SIG-M5 (cell line): ENCODE measurements around the gene CPA4.

Experiments used
- DNase-seq: peaks from one replicate; lab custom pipeline; 2025; lab: John Stamatoyannopoulos, UW

The CPA4 gene

DNA sequence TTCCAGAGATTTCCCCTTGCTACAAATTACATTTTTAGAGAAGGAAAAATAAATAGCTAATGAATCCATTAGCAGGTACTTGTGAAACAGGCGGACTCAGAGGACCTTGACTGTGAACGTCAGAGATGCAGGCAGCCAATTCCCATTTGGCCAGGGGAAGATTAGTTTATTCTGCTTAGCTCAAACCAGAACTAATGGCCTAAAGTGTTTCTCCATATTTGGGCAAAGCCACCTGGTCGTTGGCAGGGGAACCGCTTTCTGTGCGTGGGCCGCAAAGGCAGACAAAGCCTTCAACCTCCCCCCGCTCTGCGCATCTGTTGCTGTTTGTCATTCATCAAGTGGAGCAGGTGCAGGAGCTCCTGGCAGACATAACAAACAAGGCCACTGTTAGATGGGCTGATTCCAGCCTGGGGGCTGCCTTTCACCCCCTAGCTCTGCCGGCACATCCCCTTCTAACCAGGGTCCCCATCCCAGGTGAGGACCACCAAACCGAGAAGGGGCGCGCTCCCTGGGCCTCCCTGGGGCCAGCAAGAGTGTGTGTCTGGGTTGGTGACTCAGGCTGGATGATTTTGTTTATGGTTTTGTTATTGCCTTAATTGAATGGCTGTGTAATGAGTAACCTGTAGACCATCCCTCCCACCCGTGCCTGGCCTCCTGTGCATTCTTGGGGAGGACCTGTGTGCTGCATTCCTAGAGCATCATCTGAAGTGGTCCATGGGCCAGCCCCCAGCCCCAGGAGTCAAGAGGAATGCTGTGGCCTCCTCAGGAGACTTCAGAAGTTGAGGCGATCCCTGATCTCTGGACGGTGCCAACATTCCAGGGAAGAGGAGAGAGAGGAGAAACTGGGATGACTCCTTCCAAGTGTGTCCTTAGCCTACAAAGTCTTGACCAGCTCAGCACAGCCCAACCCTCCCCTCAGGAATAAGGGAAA, 72.8 kb downstream of the CPA4 start:
- DNase-seq = no peak

DNA sequence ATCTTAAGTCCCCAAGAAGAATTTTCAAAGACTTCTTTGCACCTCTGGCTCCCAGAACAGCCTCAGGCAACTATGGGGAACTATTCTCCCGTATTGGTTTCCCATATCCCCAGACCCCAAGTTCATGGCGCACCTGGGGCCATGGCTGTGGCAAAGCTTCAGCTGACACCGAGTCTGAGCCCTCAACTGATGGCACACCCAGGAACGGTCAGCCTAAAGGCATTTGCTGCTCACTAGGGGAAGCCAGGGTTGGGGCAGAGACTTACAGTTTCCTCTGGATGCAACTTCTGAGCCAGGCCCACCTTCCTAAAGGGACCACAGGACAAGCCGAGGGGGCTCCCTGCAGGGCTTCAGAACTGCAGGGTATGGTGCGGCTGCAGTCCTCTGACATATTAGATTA, 73.6 kb downstream of the CPA4 start:
- no peak for DNase-seq

DNA sequence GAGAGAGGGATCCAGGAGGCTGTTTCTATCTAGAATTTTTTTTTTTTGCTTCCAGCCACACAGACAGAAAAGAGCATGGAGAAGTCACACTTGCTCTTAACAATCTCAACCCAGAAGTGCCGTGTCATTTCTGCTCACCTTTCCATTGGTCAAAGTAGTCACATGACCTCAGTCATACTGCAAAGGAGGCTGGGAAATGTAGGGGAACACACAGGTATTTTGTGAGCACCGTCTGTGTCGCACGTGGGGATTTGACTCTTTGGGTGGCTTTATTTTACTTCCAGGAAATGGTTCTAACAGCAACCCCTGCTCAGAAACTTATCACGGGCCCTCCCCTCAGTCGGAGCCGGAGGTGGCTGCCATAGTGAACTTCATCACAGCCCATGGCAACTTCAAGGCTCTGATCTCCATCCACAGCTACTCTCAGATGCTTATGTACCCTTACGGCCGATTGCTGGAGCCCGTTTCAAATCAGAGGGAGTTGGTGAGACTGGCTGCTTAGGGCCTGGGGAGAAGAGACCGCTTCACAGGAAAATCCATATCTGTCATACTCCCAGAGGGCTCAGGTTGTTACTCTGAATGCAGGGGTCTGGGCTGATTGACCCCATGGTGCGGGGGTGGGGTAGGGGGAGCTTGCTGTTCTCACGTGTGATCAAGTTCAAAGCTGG, 74.3 kb downstream of the CPA4 start:
- no peak for DNase-seq

DNA sequence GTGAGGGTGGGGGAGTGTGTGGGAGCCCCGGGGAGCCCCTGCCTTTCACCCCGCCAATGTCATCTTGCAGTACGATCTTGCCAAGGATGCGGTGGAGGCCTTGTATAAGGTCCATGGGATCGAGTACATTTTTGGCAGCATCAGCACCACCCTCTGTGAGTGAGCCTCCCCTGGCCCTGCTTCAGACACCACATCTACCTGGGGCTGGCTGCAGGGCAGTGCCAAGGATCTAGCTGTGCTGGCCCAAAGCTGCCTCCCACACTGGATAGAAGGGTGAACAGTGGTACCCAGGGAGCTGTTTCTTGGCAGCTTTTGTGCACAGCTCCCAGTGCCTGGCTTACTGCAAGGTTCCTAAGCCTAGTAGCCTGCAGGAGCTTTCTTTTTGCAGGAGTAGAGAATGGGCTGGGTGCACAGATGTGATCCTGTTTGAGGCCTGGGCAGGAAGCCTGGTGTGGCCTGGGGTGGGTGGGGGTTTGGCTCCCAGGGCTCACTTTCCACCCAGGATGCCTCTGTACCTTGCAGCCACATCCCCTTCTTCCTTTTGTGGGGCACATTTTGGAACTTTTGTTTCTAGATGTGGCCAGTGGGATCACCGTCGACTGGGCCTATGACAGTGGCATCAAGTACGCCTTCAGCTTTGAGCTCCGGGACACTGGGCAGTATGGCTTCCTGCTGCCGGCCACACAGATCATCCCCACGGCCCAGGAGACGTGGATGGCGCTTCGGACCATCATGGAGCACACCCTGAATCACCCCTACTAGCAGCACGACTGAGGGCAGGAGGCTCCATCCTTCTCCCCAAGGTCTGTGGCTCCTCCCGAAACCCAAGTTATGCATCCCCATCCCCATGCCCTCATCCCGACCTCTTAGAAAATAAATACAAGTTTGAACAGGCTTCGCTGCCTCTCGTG, 75.1 kb downstream of the CPA4 start:
- DNase-seq = no peak

DNA sequence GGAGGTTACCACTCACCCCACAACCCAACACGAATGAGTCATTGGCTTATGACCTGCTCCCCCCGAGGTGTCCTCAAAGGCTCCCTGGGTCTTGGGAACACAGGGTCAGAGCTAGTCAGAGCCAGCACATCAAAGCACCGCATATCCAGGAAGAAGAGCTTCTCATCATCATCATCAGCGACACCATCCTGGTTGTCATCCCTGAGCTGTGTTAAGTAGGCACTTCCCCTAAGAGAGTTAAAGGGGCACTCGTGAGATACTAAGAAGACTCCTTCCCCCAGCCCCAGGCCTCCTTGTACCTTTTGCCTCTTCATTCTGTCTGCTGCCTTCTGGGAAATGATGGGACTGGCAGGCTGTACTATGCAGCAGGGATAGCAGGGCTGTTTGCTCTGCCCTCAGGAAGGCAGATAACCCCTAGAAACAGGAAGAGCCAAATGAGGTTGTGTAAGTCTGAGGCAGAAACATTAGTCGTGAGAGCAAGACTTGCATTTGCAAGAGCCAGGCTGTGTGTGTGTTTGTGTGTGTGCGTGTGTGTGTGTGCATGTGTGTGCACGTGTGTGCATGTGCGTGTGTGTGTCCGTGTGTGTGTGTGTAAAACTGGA, 76.2 kb downstream of the CPA4 start:
- no peak for DNase-seq

DNA sequence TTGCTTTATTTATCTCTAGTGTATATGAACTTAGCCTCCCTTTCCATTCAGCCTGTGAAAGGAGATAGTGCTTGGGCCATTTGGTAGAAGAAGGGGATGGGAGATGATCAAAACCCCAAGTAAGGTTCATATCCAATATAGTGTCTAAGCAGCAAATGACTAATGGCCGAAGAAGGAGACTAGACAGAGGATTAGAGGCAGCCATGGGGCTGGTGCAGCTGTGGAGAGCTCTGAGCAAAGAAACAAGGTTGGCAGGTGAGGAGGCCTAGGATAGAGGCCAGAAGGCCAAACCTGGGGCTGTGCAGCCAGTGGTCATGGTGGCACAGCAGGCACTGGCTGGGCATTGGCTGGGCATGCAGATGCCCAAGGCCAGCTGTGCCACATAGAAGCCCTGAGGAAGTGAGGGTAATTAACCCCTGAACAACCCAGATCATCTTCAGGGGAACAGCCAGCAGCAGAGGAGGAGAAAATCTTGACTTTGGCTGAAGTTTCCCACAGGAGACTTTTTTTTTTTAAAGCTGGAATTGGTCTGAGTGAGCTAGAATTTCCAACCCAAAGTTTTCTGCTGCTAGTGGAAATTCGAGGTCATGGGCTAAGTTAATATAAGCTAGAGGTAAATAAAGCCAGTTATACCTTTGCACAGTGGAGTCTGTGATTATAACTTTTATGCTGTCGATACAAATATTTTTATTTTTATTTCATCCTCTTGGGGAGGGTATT, 77.0 kb downstream of the CPA4 start:
- no peak for DNase-seq

DNA sequence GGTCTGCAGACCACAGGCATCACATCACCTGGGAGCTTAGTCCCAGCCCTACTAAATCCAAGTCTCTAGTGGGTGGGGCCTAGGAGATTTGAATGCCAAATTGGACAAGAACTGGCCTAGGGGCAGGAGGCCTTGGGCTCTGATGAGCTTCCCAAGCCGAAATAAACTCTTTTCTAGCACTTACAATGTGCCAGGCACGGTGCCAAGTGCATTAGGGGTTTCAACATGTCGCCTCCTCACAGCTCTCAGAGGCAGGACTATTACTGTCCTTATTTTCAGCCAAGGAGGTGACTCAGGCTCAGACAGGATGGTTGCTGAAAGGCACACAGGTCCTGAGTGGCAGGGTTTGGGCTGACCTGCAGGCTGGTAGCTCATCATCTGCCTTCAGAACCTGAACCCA, 78.1 kb downstream of the CPA4 start:
- DNase-seq = no peak

DNA sequence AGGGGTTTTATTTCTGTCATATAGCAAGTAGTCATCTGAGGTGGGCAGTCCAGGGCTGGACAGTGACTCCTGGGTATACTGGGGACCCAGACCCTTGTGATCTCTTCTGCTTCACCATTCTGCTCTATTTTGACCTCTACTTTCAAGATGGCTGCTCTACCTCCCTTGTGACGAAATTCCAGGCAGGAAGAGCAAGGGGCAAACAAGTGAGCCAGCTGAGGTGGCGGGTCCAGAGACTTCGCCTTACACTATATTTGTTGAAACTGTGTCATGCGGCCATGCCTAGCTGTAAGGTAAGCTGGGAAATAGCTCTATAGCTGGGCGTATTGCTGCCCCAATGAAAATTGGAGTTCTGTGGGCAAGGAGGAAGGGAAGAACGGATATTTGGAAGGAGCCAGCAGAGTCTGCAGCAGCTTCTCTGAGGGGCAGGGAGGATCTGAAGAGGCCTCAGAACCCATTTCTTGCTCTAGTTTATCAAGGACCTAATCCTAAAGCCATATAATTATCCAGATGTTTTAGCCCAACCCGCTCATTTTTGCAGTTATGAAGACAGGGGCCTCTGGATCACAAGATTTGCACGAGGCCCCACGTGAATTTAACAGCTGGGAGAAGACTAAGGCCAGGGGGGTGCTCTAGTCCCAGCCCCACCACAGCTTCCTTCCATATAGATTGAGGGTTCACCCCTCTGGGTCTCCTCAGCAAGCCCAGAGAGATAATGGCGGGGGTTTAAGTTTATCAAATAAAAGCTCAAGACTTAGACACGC, 79.6 kb downstream of the CPA4 start:
- no peak for DNase-seq
